ENCODE data around the gene PASK. TPM values are rescaled to one million over a fixed set of nuclear protein-coding genes. Genes with fewer than 3 reads are reported as not detected.

The PASK gene
- total RNA-seq, 1 donor from 2014 or later = 10.5 TPM

- no peak for TF ChIP-seq CTCF (IDR thresholded peaks at IDR 0.05)
- Mint-ChIP-seq H3K36me3 (ENCODE audit: unreplicated experiment) (peaks cover 31% of the 10 kb centered on the region), H3K27ac (ENCODE audit: unreplicated experiment) (no peak overlapping the region), H3K4me3 (ENCODE audit: unreplicated experiment) (no peak overlapping the region), H3K9me3 (ENCODE audit: unreplicated experiment) (peaks cover 5% of the 10 kb centered on the region), H3K4me1 (ENCODE audit: unreplicated experiment) (no peaks in the 10 kb centered on the region), H3K27me3 (ENCODE audit: unreplicated experiment) (no peaks in the 10 kb centered on the region)
- no peak for DNase-seq (ENCODE audit: extremely low spot score, unreplicated experiment)
Measured at GRCh38 chr2:241083091-241083415, 66.2 kb downstream of the PASK start.

DNA sequence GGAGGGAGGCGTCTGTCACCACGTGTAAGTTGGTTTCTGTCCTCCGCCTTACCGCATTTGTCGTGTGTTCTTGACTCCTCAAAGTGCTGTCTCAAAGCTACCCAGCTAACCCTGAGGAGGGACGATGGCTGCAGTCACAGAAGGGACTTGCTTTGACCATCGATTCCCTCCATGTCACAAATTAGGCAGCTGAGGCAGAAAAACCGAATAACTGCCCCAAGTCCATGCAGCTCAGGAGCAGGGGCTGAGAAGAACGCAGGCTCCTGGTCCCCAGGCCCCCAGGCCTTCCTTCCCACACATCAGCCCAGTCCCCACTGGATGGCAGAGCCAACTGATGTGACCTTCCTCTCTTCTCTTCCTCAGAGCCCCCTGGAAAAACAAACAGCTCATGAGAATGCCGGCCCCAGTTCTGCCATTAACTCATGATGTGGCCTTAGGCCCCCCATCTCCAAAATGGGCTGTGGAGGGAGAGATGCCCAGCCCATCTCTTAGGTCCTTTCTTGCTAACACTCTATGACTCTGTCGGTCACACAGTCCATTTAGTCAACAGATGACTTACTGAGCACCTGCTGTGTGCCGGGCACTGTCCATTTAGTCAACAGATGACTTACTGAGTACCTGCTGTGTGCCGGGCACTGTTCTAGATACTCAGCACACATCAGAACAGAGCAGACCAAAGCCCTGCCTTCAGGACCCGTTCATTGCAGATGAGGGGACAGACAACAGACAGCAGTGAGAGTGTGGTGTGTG is 66.8 kb downstream of the PASK start:
- Mint-ChIP-seq H3K4me3 (ENCODE audit: unreplicated experiment) (no peak overlapping the region), H3K36me3 (ENCODE audit: unreplicated experiment) (peaks cover 26% of the 10 kb centered on the region), H3K9me3 (ENCODE audit: unreplicated experiment) (peaks cover 5% of the 10 kb centered on the region), H3K27ac (ENCODE audit: unreplicated experiment) (no peak overlapping the region), H3K4me1 (ENCODE audit: unreplicated experiment) (no peaks in the 10 kb centered on the region), H3K27me3 (ENCODE audit: unreplicated experiment) (no peaks in the 10 kb centered on the region)
- peak; percentile 74 for DNase-seq (ENCODE audit: extremely low spot score, unreplicated experiment)
- no peak for TF ChIP-seq CTCF (IDR thresholded peaks at IDR 0.05)

DNA sequence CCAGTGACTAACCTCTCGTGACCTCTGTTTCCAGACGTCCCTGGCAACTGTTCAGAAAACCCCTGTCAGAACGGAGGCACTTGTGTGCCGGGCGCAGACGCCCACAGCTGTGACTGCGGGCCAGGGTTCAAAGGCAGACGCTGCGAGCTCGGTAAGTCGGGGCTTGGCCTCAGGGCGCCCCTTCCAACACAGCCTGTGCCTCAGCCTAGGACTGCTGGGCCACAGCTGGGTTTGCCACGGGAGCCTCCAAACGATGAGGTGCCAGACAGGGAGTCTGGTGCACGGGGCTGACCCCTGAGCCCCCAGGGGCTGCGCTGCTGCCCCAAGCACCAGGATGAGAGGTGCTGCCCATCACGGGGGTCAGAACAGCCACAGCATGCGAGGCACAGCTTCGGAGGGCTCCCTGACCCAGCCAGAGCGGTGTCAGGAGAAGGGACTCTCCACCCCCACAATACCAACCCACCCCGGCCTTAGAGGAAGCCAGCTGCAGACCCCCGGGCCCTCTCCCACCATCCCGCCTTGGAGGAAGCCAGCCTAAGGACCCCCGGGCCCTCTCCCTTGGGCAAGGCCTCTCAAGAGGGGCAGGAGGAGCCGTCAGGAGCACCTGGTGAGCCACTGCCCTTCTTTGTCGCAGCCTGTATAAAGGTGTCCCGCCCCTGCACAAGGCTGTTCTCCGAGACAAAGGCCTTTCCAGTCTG is 67.5 kb downstream of the PASK start:
- Mint-ChIP-seq H3K9me3 (ENCODE audit: unreplicated experiment) (peaks cover 5% of the 10 kb centered on the region), H3K27me3 (ENCODE audit: unreplicated experiment) (no peaks in the 10 kb centered on the region), H3K4me3 (ENCODE audit: unreplicated experiment) (no peak overlapping the region), H3K27ac (ENCODE audit: unreplicated experiment) (no peak overlapping the region), H3K36me3 (ENCODE audit: unreplicated experiment) (peaks cover 20% of the 10 kb centered on the region), H3K4me1 (ENCODE audit: unreplicated experiment) (no peaks in the 10 kb centered on the region)
- no peak for TF ChIP-seq CTCF (IDR thresholded peaks at IDR 0.05)
- DNase-seq (ENCODE audit: extremely low spot score, unreplicated experiment) = peak; percentile 75

DNA sequence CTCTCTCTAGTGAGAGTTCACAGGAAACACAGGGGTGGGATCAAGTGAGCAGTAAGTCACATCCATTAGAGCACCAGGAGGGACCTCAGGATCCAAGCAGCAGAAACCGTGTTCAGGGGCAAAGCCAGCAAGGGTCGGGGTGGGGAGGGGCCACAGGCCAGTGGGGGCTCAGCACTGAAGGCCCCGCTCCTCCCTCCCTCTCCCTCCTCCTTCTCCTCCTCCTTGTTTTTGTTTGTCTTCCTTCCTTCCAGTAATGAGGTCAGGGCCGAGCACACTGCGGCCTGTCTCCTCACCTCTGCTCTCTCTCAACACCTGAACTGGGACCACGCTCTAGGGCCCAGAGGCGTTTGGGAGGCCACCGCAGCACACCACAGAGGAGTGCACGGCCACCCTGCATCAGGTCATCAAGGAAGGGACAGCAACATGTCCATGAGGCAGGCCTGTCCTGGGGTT is 68.1 kb downstream of the PASK start:
- TF ChIP-seq CTCF (IDR thresholded peaks at IDR 0.05) = no peak
- no peak overlapping the region for H3K4me3 Mint-ChIP-seq (ENCODE audit: unreplicated experiment)
- peak; percentile 68 for DNase-seq (ENCODE audit: extremely low spot score, unreplicated experiment)
- H3K36me3 Mint-ChIP-seq (ENCODE audit: unreplicated experiment) = peaks cover 15% of the 10 kb centered on the region
- no peaks in the 10 kb centered on the region for H3K4me1 Mint-ChIP-seq (ENCODE audit: unreplicated experiment)
- peaks cover 5% of the 10 kb centered on the region for H3K9me3 Mint-ChIP-seq (ENCODE audit: unreplicated experiment)
- no peak overlapping the region for H3K27ac Mint-ChIP-seq (ENCODE audit: unreplicated experiment)
- H3K27me3 Mint-ChIP-seq (ENCODE audit: unreplicated experiment) = no peaks in the 10 kb centered on the region

DNA sequence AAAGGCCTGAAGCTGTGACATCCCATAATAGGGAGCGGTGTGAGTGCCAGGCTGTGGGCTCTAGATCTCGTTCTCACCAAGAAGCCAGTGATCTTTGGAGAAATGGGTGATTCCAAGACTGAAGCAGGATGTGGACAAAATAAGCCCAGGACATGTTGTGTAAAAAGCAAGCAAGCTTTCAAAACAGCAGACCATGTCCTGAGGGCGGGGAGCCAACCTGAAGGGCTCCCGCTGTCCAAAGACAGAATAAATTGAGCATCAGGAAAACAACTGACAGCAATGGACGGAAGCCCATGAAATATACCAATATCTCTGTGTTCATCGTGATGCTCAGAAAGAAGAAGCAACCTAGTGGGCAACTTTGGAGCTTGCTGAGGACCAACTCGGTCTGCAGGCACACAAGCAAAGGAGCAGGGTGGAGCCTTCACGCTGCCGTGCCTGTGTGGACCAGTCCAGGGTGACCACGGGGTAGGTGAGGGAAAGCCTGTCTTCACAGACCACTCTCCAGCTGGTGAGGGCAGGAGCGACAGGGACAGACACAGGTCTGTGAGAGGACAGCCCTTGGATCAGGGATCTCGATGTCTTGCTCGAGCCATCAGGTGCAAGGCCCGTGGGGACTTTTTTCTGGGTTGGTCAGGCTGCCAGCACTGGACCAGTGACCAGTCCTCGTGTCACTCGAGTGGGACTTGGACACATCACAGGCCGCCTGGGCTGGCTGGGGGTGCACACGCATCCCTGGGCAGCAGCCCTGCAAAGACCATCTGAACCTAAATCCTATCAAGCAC is 68.7 kb downstream of the PASK start:
- H3K27ac Mint-ChIP-seq (ENCODE audit: unreplicated experiment) = no peak overlapping the region
- peak; percentile 84 for DNase-seq (ENCODE audit: extremely low spot score, unreplicated experiment)
- no peak overlapping the region for H3K4me3 Mint-ChIP-seq (ENCODE audit: unreplicated experiment)
- H3K9me3 Mint-ChIP-seq (ENCODE audit: unreplicated experiment) = peaks cover 5% of the 10 kb centered on the region
- no peak for TF ChIP-seq CTCF (IDR thresholded peaks at IDR 0.05)
- H3K36me3 Mint-ChIP-seq (ENCODE audit: unreplicated experiment) = peaks cover 12% of the 10 kb centered on the region
- no peaks in the 10 kb centered on the region for H3K4me1 Mint-ChIP-seq (ENCODE audit: unreplicated experiment)
- H3K27me3 Mint-ChIP-seq (ENCODE audit: unreplicated experiment) = no peaks in the 10 kb centered on the region

Measured in osteocyte (in vitro differentiated cells).